Lung (tissue), 12 donors: ENCODE results near the gene ZNF511. TPM values are rescaled to one million over a fixed set of nuclear protein-coding genes. Genes with fewer than 3 reads are reported as not detected.

Experiments used
- ATAC-seq: fragments of 200-7000 bp; cut with Tn5 transposase; one replicate; pipeline ENCODE4 v1.9.1; 2020; ENCODE audit warnings: moderate number of reproducible peaks; ENCODE audit not compliant: insufficient read depth, low FRiP score
- DNase-seq, 3 donors: peaks; one replicate each; pipeline ENCODE4 v3.0.0-alpha.2; 2013 to 2017
- H3K27ac ChIP-seq, 2 donors: one replicate each; pipeline ENCODE4 v1.5.1; 2013; ENCODE audit warnings: mild to moderate bottlenecking in 2 of 2, moderate library complexity in 2 of 2, control low read depth in 1 of 2, inconsistent platforms in 1 of 2, low read depth in 1 of 2, low read length in 1 of 2
- H3K27me3 ChIP-seq, 3 donors: one replicate each; pipeline ENCODE4 v1.5.1; 2013; ENCODE audit warnings: low read length in 2 of 3; ENCODE audit not compliant: control insufficient read depth in 3 of 3, insufficient read depth in 3 of 3
- H3K36me3 ChIP-seq, 4 donors: one replicate each; pipeline ENCODE4 v1.5.1; 2013; ENCODE audit warnings: low read length in 4 of 4, mild to moderate bottlenecking in 1 of 4, moderate library complexity in 1 of 4; ENCODE audit not compliant: control insufficient read depth in 4 of 4, insufficient read depth in 4 of 4
- H3K4me1 ChIP-seq, 5 donors: one replicate each; pipeline ENCODE4 v1.5.1; 2013; ENCODE audit warnings: low read length in 5 of 5, mild to moderate bottlenecking in 2 of 5, moderate library complexity in 1 of 5; ENCODE audit not compliant: control insufficient read depth in 5 of 5, insufficient read depth in 5 of 5
- H3K4me3 ChIP-seq: one replicate; pipeline ENCODE4 v1.5.1; 2013; ENCODE audit warnings: mild to moderate bottlenecking, control low read depth, moderate library complexity
- H3K9ac ChIP-seq, 2 donors: one replicate each; pipeline ENCODE4 v1.5.1; 2013; ENCODE audit warnings: low read length in 2 of 2, control low read depth in 1 of 2; ENCODE audit not compliant: insufficient read depth in 1 of 2
- H3K9me3 ChIP-seq, 4 donors: one replicate each; pipeline ENCODE4 v1.5.1; 2013; ENCODE audit warnings: low read length in 3 of 4, mild to moderate bottlenecking in 1 of 4, moderate library complexity in 1 of 4; ENCODE audit not compliant: control insufficient read depth in 4 of 4, insufficient read depth in 3 of 4
- CTCF ChIP-seq: IDR thresholded peaks from 2 replicates; pipeline ENCODE4 v1.5.1; 2012; ENCODE audit warnings: mild to moderate bottlenecking; ENCODE audit errors: control extremely low read depth, extremely low read depth
- WGBS, 2 donors: extraction: QIAGEN DNeasy Blood & Tissue Kit; methylation state at CpG; one replicate each; pipeline ENCODE4 v1.1.7; 2013; 5-methylcytosine and 5-hydroxymethylcytosine counted together
- polyA plus RNA-seq, 2 donors: library from polyadenylated mRNA; stranded (reverse); fragments of 200-250 nt; gene quantifications; one replicate each; pipeline ENCODE4 v1.2.1, GENCODE V29; 2013
- total RNA-seq, 2 donors: library from RNA; depleted of rRNA in 1 of 2; stranded (reverse); fragments of >200 nt in 1 of 2; gene quantifications; one replicate each; pipeline ENCODE4 v1.2.1, GENCODE V29; 2014 to 2021
- donor health status: control.
- donor health status: control.
- donor health status: Bipolar disorder and iron deficiency.
- donor health status: healthy.
- donor health status: DM: yes; HTN: yes; CAD: no.

The ZNF511 gene
- total and polyA plus RNA-seq, 4 donors: 18.6 to 79.9 (median 43.6) TPM

GRCh38 chr10:133273534-133274143, 35.1 kb upstream of the ZNF511 start:
- no peaks in the 10 kb centered on the region for H3K27me3 ChIP-seq
- 92 to 93% methylated on average over 23 to 28 of the region's 28 CpGs for WGBS, 2 donors
- H3K9me3 ChIP-seq: no peaks in the 10 kb centered on the region
- H3K9ac ChIP-seq: no peak overlapping the region
- peaks cover 0 to 11% (median 6%) of the 10 kb centered on the region in 5 donors for H3K4me1 ChIP-seq
- no peak overlapping the region for H3K4me3 ChIP-seq
- ATAC-seq (no peak), DNase-seq (no peak)
- peaks cover 0 to 28% (median 0%) of the 10 kb centered on the region in 4 donors for H3K36me3 ChIP-seq
- H3K27ac ChIP-seq: no peak overlapping the region
- TF ChIP-seq CTCF: no peak

GRCh38 chr10:133274751-133275683, 33.7 kb upstream of the ZNF511 start:
- Histone ChIP-seq H3K4me1 (peaks cover 0 to 11% (median 6%) of the 10 kb centered on the region in 5 donors), H3K9me3 (no peaks in the 10 kb centered on the region), H3K9ac (no peak overlapping the region), H3K27ac (peak overlapping the region in 1 of 2 donors; percentile 15), H3K27me3 (no peaks in the 10 kb centered on the region), H3K36me3 (peaks cover 0 to 33% (median 5%) of the 10 kb centered on the region in 4 donors), H3K4me3 (no peak overlapping the region)
- DNase-seq (peak; percentile 27 to 56 (median 46)), ATAC-seq (no peak)
- TF ChIP-seq CTCF: no peak
- 15 to 23% methylated on average over 26 of the region's 26 CpGs for WGBS, 2 donors

- H3K9ac ChIP-seq: no peak overlapping the region
- ATAC-seq (no peak), DNase-seq (no peak)
- no peaks in the 10 kb centered on the region for H3K27me3 ChIP-seq
- peaks cover 0 to 36% (median 7%) of the 10 kb centered on the region in 4 donors for H3K36me3 ChIP-seq
- H3K4me1 ChIP-seq: peaks cover 0 to 11% (median 6%) of the 10 kb centered on the region in 5 donors
- no peak for TF ChIP-seq CTCF
- H3K27ac ChIP-seq: no peak overlapping the region
- no peaks in the 10 kb centered on the region for H3K9me3 ChIP-seq
- 11 to 22% methylated on average over 12 of the region's 12 CpGs for WGBS, 2 donors
- no peak overlapping the region for H3K4me3 ChIP-seq
Measured at GRCh38 chr10:133275684-133276092, 33.0 kb upstream of the ZNF511 start.
